ACHN (cell line): ENCODE data around the gene COX4I1.
"Not testable (repeated sequence)": the region's sequence is repeated elsewhere in the genome, so short reads cannot be mapped to it uniquely, and the experiment has no call there.

ENCODE experiments used
- DNase-seq: peaks from one replicate; pipeline ENCODE4 v3.0.0-alpha.2; 2015
- in situ Hi-C: cut with HindIII; loops from 2 replicates; pipeline ENCODE4 v1.10.0; 2017; ENCODE audit warnings: low sequenced_read_pairs, low pct_ligation_motif_present, low pct_unique_long_range_greater_than_20kb

The COX4I1 gene

GRCh38 chr16:85816159-85816558 is 16.7 kb downstream of the COX4I1 start:
- in situ Hi-C loops: no loop called here

GRCh38 chr16:85817195-85817594 is 17.7 kb downstream of the COX4I1 start:
- in situ Hi-C loops, DNase-seq: not testable (repeated sequence)

More at GRCh38 chr16:85816159-85816558, 16.7 kb downstream of the COX4I1 start:
- no peak for DNase-seq

- in situ Hi-C loops: no loop called here
- peak; percentile 84 for DNase-seq
These were observed 19.8 kb downstream of the COX4I1 start for GRCh38 chr16:85819245-85819644.

- in situ Hi-C loops: no loop called here
- no peak for DNase-seq
These were observed 20.3 kb downstream of the COX4I1 start for GRCh38 chr16:85819771-85820170.

- no peak for DNase-seq
- in situ Hi-C loops: no loop called here
These were observed 21.3 kb downstream of the COX4I1 start for GRCh38 chr16:85820604-85821372.

- in situ Hi-C loops: no loop called here
- DNase-seq: peak; percentile 79
These were observed 22.1 kb downstream of the COX4I1 start for GRCh38 chr16:85821390-85822135.

- DNase-seq: no peak
- in situ Hi-C loops: no loop called here
These were observed 22.6 kb downstream of the COX4I1 start for GRCh38 chr16:85822145-85822544.

- in situ Hi-C loops: no loop called here
- DNase-seq: no peak
These were observed 23.9 kb downstream of the COX4I1 start for GRCh38 chr16:85823328-85823920.

- DNase-seq: no peak
- in situ Hi-C loops: no loop called here
These were observed 25.0 kb downstream of the COX4I1 start for GRCh38 chr16:85824161-85825135.

- DNase-seq: no peak
- in situ Hi-C loops: no loop called here
These were observed 25.8 kb downstream of the COX4I1 start for GRCh38 chr16:85825326-85825725.

- in situ Hi-C loops: no loop called here
- no peak for DNase-seq
These were observed 27.3 kb downstream of the COX4I1 start for GRCh38 chr16:85826686-85827247.

- DNase-seq: no peak
- in situ Hi-C loops: no loop called here
These were observed 28.7 kb downstream of the COX4I1 start for GRCh38 chr16:85828166-85828565.

- in situ Hi-C loops: no loop called here
- DNase-seq: no peak
These were observed 29.8 kb downstream of the COX4I1 start for GRCh38 chr16:85829171-85829719.

- in situ Hi-C loops: no loop called here
These were observed 30.4 kb downstream of the COX4I1 start for GRCh38 chr16:85829751-85830445.

GRCh38 chr16:85830821-85831220 is 31.3 kb downstream of the COX4I1 start:
- no peak for DNase-seq
- in situ Hi-C loops: no loop called here

More at GRCh38 chr16:85829751-85830445, 30.4 kb downstream of the COX4I1 start:
- no peak for DNase-seq

GRCh38 chr16:85832570-85833218 is 33.2 kb downstream of the COX4I1 start:
- no peak for DNase-seq
- in situ Hi-C loops: no loop called here
